Body of pancreas (tissue), 4 donors: ENCODE data around the gene CLDN15. TPM values are rescaled to one million over a fixed set of nuclear protein-coding genes. Genes with fewer than 3 reads are reported as not detected.

ENCODE experiments used
- ATAC-seq: fragments of 150-250 bp; one replicate; pipeline ENCODE4 v1.9.1; 2016
- DNase-seq, 4 donors: peaks; one replicate each; pipeline ENCODE4 v3.0.0-alpha.2; 2019
- H3K27ac ChIP-seq, 4 donors: fragments of 200-600 bp; sonication (generic); 1 replicate in 3 of 4; 2 replicates in 1 of 4; pipeline versions ENCODE4 v1.5.1 to v1.6.1; 2016 to 2019; ENCODE audit warnings: mild to moderate bottlenecking in 1 of 4, mixed read lengths in 1 of 4, moderate library complexity in 1 of 4
- H3K27me3 ChIP-seq, 2 donors: fragments of 200-600 bp; sonication (generic); one replicate each; pipeline ENCODE4 v1.6.0; 2016; ENCODE audit warnings: mild to moderate bottlenecking in 1 of 2
- H3K36me3 ChIP-seq, 2 donors: fragments of 200-600 bp; sonication (generic); replicated peaks in 1 of 2; 2 replicates each; pipeline ENCODE4 v1.5.1; 2016; ENCODE audit warnings: low read depth in 2 of 2; ENCODE audit not compliant: insufficient read depth in 1 of 2
- H3K4me1 ChIP-seq: fragments of 200-600 bp; sonication (generic); one replicate; pipeline ENCODE4 v1.6.0; 2016
- H3K4me3 ChIP-seq, 2 donors: fragments of 200-600 bp; sonication (generic); 1 replicate in 1 of 2; 2 replicates in 1 of 2; pipeline ENCODE4 v1.5.1; 2016 to 2019
- H3K9me3 ChIP-seq, 3 donors: fragments of 200-600 bp; sonication (generic); 1 replicate in 2 of 3; 2 replicates in 1 of 3; pipeline ENCODE4 v1.5.1; 2016
- POLR2A ChIP-seq, 3 donors: fragments of 450-650 bp; IDR thresholded peaks; one replicate each; pipeline ENCODE4 v1.6.1; 2016; ENCODE audit warnings: antibody characterized with exemption in 3 of 3, mild to moderate bottlenecking in 2 of 3
- WGBS, 2 donors: methylation state at CpG; one replicate each; pipeline ENCODE4 v1.1.5; 2017; 5-methylcytosine and 5-hydroxymethylcytosine counted together
- intact Hi-C: fragments of 100-400 bp; cut with DNase I; formaldehyde crosslinking; loops from one replicate; pipeline ENCODE4 v1.15.1; 2023
- total RNA-seq, 2 donors: library from RNA; depleted of rRNA; stranded (reverse); fragments of >200 nt; gene quantifications; one replicate each; pipeline ENCODE4 v1.1.0, GENCODE V29; 2016
- TF ChIP-seq, protein P1 (sequence below), 7 experiments: fragments of 450-650 bp in 4 of 7; fragments of 200-600 bp in 3 of 7; sonication (generic) in 3 of 7; IDR thresholded peaks; one replicate each; pipeline ENCODE4 v1.5.1; 2016 to 2019; ENCODE audit warnings: antibody characterized with exemption in 7 of 7

The CLDN15 gene
- total RNA-seq, 2 donors from 2014 or later: 7.3 to 22.1 TPM

DNA sequence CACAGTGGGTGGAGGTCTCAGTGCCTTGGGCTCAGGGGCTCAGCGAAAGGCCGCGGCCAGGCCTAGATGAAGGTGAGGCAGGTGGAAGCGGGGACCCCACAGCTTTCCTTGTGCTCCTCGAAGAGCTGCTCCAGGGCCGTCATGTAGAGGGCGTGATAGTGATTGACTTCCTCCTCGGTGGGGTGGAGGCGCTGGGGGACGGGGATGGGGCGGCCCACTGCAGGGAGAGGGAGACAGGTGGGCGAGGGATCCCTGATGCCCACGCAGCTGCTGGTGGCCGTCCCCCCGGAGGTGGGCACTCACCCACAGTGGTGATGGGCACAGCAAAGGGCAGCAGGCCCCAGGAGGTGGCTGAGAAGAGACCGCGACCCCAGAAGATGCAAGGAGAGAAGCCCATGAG lies 41.7 kb downstream of the CLDN15 start:
- DNase-seq (no peak), ATAC-seq (no peak)
- Histone ChIP-seq H3K9me3 (no peaks in the 10 kb centered on the region), H3K36me3 (no peaks in the 10 kb centered on the region), H3K27ac (no peak overlapping the region), H3K4me3 (no peak overlapping the region), H3K27me3 (peaks cover 0 to under 1% of the 10 kb centered on the region in 2 donors), H3K4me1 (peaks cover 6% of the 10 kb centered on the region)
- WGBS, 2 donors: 65 to 86% methylated on average over 10 to 14 of the region's 17 CpGs
- intact Hi-C loops: no loop called here
- no peak for TF ChIP-seq POLR2A (IDR thresholded peaks at IDR 0.05)
- TF ChIP-seq, protein P1, sequence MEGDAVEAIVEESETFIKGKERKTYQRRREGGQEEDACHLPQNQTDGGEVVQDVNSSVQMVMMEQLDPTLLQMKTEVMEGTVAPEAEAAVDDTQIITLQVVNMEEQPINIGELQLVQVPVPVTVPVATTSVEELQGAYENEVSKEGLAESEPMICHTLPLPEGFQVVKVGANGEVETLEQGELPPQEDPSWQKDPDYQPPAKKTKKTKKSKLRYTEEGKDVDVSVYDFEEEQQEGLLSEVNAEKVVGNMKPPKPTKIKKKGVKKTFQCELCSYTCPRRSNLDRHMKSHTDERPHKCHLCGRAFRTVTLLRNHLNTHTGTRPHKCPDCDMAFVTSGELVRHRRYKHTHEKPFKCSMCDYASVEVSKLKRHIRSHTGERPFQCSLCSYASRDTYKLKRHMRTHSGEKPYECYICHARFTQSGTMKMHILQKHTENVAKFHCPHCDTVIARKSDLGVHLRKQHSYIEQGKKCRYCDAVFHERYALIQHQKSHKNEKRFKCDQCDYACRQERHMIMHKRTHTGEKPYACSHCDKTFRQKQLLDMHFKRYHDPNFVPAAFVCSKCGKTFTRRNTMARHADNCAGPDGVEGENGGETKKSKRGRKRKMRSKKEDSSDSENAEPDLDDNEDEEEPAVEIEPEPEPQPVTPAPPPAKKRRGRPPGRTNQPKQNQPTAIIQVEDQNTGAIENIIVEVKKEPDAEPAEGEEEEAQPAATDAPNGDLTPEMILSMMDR (IDR thresholded peaks at IDR 0.05): no peak

- no peak for ATAC-seq
Observed at GRCh38 chr7:101189109-101189508, 48.5 kb downstream of the CLDN15 start.

DNA sequence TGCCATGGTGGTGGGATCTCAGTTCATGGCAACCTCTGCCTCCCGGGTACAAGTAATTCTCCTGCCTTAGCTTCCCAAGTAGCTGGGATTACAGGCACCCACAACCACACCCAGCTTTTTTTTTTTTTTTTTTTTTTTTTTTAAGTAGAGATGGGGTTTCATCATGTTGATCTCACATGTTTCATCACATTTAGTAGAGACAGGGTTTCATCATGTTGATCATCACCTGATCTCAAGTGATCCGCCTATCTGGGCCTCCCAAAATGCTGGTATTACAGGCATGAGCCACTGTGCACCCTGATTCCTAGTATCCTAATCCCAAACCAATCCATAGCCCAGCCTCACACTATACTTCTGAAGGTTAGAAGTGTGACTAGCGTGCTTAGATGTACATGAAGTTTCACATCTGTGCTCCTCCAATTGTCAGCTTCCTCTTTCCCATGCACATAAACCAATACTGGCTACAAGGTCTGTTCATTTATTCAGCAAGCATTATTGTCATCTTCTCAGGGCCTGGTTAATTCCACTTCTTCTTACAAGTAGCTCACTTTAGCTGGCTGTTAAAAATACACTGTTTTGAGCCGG lies 50.7 kb downstream of the CLDN15 start:
- Histone ChIP-seq H3K4me3 (no peak overlapping the region), H3K27ac (no peak overlapping the region), H3K27me3 (no peaks in the 10 kb centered on the region), H3K36me3 (no peaks in the 10 kb centered on the region), H3K9me3 (no peaks in the 10 kb centered on the region), H3K4me1 (no peaks in the 10 kb centered on the region)
- TF ChIP-seq POLR2A (IDR thresholded peaks at IDR 0.05): no peak
- TF ChIP-seq, protein P1 (IDR thresholded peaks at IDR 0.05): no peak
- intact Hi-C loops: no loop called here
- DNase-seq (no peak), ATAC-seq (no peak)
- 78 to 83% methylated on average over 4 of the region's 4 CpGs for WGBS, 2 donors

More at GRCh38 chr7:101189109-101189508, 48.5 kb downstream of the CLDN15 start:
- TF ChIP-seq POLR2A (IDR thresholded peaks at IDR 0.05): no peak
- TF ChIP-seq, protein P1 (IDR thresholded peaks at IDR 0.05): no peak
- no peak overlapping the region for H3K4me3 ChIP-seq
- no peak overlapping the region for H3K27ac ChIP-seq
- no peaks in the 10 kb centered on the region for H3K27me3 ChIP-seq
- H3K36me3 ChIP-seq: no peaks in the 10 kb centered on the region
- 70 to 71% methylated on average over 8 of the region's 8 CpGs for WGBS, 2 donors
- H3K9me3 ChIP-seq: no peaks in the 10 kb centered on the region
- intact Hi-C loops: no loop called here
- H3K4me1 ChIP-seq: peaks cover 6% of the 10 kb centered on the region
- DNase-seq: no peak

DNA sequence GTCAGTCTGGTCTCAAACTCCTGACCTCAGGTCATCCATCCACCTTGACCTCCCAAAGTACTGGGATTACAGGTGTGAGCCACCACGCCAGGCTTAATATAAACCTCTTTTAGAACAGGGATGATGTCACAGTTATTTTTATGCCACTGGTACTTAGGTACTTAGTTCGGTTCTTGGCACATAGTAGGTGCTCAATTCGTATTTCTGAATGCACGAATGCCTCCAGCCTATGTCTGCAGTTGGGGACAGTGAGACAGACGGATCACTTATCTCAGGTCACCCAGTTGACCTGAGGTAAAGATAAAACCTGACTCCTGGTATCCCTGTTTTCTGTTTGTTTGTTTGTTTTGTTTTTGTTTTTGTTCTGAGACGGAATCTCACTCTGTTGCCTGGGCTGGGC lies 51.4 kb downstream of the CLDN15 start:
- intact Hi-C loops: no loop called here
- 38 to 52% methylated on average over 6 of the region's 6 CpGs for WGBS, 2 donors
- ATAC-seq (no peak), DNase-seq (no peak)
- Histone ChIP-seq H3K9me3 (no peaks in the 10 kb centered on the region), H3K27me3 (peaks cover 0 to 3% of the 10 kb centered on the region in 2 donors), H3K4me1 (no peaks in the 10 kb centered on the region), H3K27ac (no peak overlapping the region), H3K36me3 (no peaks in the 10 kb centered on the region), H3K4me3 (no peak overlapping the region)
- TF ChIP-seq POLR2A (IDR thresholded peaks at IDR 0.05): no peak
- TF ChIP-seq, protein P1 (IDR thresholded peaks at IDR 0.05): no peak

DNA sequence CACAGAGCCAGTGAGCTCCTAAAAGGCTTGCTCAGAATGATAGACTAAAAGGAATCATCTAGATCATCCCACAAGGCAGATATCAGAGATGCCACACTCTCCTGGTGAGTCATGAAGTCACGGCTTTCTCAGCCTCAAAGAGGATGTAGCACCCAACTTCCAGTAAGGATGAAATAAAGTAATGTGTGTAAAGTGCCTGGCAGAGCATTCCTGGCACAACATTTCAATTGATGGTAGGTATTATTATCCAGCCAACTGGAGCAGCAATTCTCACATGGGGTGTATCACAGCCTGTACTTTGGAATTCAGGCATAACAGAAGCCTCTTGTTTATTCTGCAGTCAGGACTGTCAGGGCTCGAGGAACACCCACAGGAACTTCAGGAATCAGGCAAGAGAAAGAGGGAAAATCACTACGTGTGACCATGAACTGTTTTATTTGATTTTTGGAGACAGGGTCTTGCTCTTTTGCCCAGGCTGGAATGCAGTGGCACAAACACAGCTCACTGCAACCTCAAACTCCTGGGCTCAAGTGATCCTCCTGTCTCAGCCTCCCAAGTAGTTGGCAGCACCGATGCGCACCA lies 52.3 kb downstream of the CLDN15 start:
- DNase-seq (no peak), ATAC-seq (no peak)
- no peaks in the 10 kb centered on the region for H3K9me3 ChIP-seq
- WGBS, 2 donors: 49 to 52% methylated on average over 5 of the region's 5 CpGs
- no peaks in the 10 kb centered on the region for H3K36me3 ChIP-seq
- H3K4me3 ChIP-seq: no peak overlapping the region
- H3K4me1 ChIP-seq: peaks cover under 1% of the 10 kb centered on the region
- intact Hi-C loops: no loop called here
- TF ChIP-seq, protein P1 (IDR thresholded peaks at IDR 0.05): no peak
- TF ChIP-seq POLR2A (IDR thresholded peaks at IDR 0.05): no peak
- peaks cover 0 to 10% of the 10 kb centered on the region in 2 donors for H3K27me3 ChIP-seq
- no peak overlapping the region for H3K27ac ChIP-seq
